CD4-positive, alpha-beta T cell treated with Interleukin-17A for 1 hour (primary cell): Measurements from ENCODE around the gene PLEKHJ1.

Experiments used
- DNase-seq: peaks from one replicate; pipeline ENCODE4 v3.0.0-alpha.2; 2020

PLEKHJ1 gene

DNA sequence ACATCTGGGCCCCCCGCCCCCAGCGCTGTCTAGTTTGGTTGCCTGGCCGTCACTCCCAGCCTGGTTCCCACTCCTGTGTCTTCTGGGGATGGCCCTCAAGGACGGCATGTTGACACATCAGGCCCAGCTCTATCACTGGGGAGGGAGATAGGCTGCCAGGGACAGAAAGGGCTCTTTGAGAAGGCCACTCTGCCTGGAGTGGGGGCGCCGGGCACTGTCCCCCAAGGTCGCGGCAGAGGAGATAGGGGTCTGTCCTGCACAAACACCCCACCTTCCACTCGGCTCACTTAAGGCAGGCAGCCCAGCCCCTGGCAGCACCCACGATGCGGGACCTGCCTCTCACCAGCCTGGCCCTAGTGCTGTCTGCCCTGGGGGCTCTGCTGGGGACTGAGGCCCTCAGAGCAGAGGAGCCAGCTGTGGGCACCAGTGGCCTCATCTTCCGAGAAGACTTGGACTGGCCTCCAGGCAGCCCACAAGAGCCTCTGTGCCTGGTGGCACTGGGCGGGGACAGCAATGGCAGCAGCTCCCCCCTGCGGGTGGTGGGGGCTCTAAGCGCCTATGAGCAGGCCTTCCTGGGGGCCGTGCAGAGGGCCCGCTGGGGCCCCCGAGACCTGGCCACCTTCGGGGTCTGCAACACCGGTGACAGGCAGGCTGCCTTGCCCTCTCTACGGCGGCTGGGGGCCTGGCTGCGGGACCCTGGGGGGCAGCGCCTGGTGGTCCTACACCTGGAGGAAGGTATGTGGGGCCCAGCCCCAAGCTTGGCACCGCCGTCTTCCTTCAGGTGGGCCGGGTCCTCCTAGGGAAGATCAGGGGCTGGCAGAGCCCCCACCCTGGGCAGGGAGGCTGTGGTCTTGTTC is 13.1 kb upstream of the PLEKHJ1 start, which contains the start of gene AMH:
Gene AMH (plus strand): TSS at position 314 of the 857 bp plus-strand sequence. CDS start 10 bp downstream, at position 324.
- DNase-seq: no peak

DNA sequence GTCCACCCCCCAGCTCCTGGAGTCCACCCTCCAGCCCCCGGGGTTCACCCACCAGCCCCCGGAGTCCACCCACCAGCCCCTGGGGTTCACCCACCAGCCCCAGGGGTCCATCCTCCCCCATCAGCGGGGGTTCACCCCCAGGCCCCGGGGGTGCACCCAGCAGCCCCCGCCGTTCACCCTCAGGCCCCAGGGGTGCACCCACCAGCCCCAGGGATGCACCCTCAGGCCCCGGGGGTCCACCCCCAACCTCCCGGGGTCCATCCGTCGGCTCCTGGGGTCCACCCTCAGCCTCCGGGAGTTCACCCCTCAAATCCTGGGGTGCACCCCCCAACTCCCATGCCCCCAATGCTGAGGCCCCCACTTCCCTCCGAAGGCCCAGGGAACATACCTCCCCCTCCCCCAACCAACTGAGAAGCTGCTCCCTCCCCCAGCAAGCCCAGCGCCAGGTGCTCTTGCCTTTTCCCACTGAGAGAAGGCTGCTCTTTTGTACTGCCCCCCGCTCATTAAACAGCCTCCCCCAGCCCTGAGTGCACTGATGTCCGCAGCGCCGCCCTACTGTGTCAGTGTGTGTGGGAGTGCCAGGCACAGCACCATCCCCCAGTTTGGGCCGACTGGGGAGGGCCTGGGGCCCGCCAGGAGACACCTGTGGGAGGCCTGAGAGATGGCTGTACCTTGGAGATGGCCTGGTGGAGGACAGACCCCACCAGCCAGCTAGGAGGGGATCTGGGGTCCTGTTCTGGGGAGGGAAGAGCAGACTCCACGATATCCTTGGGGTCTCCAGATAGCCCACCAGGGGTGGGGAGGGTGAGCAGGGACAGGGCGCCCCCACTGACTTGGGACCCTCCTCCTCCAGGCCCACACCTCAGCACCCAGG is 12.2 kb upstream of the PLEKHJ1 start:
- DNase-seq: no peak

DNA sequence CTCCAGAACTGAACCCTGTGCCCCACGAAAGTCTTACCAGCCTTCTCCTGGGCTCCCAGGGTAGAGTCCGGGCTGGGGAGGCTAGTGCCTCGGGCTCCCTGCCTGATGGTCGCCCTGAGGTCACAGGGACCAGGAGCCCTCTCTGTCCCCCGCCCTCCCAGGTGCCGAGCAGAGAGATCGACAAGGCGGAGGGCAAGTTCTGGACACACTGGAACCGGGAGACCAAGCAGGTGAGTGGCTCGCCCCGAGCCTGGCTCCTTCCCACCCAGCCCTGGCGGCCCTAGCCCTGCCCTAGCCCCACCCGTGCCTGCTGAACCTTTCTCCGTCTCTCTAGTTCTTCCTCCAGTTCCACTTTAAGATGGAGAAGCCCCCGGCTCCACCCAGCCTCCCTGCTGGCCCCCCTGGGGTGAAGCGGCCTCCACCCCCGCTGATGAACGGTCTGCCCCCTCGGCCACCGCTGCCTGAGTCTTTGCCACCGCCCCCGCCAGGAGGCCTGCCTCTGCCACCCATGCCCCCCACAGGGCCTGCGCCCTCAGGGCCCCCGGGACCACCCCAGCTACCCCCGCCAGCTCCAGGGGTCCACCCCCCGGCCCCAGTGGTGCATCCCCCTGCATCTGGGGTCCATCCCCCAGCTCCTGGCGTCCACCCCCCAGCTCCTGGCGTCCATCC is 11.4 kb upstream of the PLEKHJ1 start:
- no peak for DNase-seq

DNA sequence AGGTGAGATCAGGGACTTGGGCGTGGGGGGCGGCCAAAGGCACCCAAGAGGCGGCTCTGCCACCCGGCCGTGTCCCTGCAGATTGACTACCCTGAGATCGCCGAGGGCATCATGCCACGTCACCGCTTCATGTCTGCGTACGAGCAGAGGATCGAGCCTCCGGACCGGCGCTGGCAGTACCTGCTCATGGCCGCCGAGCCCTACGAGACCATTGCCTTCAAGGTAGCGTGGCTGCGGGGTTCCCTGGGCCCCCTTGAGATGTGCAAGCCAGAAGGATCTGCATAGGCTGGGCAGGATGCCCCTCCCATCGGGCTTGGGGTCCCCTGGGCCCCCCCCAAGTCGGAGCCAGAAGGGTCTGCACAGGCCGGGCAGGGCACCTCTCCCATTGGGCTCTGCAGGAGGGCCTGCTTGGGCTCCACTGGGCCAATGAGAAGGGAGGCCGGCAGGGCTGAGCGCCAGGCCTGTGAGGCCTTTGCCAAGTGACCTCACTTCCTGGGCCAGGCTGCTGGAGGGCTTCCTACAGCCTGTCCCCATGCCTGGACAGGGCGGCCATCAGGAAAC is 10.8 kb upstream of the PLEKHJ1 start:
- no peak for DNase-seq

DNA sequence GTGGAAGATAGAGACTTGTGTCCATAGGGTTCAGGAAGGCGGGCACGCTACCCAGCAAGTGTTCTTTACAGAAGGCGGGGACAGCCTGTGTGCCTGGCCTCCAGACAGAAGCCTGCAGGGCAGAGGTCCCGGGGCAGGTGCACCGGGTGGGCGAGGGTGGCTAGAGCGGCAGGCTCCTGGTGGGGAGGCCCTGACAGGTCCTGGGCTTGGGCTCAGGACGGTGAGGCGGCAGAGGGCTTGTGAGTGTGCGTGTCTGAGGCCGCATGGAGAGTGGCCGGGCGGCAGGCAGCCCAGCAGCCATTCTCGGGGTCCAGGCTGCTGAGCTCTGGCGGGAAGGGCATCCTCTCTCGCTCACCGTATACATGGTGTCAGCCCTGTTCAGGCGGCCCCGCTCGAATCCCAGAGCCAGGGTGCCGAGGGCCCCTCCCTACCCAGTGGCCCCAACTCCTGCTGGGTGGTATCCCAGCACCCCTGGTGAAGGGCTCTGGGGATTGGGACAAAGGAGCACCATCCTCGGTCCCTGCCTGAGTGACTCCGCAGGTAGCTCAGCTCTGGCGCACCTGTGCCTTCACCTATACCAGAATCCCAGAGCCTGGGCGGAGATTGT is 10.0 kb upstream of the PLEKHJ1 start:
- DNase-seq: no peak

DNA sequence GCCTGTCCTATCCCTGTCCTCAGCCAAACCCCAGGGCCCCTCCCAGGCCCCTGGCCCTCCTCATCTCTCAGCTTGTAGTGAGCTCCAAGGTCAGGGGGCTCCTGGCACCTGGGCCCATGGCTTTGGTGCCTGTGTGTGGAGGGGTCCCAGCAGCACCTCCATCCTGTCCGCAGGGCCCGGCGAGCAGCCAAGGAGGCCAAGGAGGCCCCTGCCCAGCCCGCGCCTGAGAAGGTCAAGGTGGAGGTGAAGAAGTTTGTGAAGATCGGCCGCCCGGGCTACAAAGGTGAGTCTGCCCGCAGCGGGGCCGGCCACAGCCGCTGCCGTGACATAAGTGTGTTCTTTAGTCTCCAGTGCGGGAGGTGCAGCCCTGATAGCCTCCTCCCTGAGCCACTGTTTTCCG is 9.1 kb upstream of the PLEKHJ1 start:
- DNase-seq: no peak

DNA sequence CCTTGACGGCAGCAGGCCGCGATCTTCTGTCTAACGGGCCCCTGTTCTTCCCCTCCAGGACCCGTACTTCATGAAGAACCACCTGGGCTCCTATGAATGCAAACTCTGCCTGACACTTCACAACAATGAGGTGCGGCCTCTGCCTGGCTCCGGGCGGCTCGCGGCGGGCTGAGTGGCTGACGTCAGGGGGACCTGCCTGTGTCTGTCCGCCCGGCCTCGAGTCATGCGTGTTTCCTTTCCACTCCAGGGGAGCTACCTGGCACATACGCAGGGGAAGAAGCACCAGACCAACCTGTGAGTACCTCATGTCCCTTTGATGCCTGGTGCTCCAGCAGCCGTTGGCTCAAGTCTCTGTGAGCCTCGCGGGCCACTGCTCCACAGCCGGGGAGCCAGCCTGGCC is 8.4 kb upstream of the PLEKHJ1 start:
- no peak for DNase-seq

DNA sequence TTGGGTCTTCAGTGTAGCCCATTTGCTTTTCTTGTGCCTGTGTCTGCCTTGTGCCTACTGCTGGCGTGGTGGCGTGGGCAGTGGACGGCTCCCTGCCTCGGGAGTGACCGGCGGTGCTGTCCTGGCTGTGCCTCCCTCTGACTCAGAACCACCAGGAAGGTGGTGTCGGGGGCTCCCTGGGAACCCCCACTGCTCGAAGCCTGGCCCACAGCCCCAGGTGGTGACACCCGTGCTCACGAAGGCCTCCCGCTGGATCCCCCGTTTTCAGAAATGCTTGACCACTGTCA is 7.9 kb upstream of the PLEKHJ1 start:
- DNase-seq: no peak

DNA sequence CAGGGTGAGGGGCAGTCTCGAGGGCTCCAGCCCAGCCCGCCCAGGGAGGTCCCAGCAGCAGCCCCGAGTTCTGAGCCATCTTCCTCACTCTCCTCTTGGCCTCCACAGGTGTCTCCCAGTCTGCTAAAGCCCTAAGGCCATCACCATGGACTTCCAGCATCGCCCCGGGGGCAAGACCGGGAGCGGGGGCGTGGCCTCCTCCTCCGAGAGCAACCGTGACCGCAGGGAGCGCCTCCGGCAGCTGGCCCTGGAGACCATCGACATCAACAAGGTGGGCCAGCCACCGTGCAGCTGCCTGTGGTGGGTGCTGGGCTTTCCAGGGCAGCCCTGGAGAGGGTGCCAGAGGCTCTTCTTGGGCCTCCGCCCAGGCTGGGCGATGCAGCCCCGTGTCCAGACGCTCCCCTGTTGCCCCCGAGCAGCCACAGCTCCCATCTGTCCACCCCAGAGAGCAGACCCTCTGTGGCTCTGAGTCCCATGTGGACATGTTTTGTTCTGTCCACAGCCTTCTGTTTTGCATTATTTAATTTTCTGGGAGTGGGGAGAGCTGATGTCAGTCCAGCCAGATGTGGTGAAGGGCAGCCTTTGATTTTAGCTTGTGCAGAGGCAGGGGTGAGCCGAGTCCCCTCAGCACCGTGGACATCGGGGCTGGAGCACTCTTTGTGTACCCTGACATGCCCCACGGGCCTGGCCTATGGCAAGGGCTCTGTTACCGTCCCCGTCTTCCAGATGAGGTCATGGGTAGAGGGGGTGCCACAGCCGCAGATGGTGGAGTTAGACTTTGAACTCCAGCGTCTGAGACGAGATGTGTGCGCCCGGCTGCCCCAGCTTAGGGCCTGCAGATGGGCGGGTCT is 7.4 kb upstream of the PLEKHJ1 start:
- DNase-seq: no peak

DNA sequence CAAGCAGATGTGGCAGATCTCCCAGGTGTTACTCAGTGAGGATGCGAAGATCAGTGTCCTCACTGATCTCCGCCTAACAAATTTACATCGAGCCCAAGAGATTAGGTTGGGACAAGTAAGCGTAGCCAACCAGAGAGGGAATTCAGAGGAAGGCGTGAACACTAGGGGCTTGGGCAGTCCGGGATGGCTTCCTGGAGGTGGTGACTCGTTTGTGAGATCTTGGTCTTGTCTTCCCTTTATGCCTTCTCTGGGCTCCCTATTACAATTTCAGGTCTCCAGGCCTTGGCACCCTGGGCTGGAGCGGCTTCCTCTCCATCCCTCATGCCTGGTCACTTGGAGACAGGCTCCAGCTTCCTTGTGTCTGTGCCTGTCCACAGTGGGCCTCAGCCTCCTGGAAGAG is 6.7 kb upstream of the PLEKHJ1 start:
- no peak for DNase-seq

DNA sequence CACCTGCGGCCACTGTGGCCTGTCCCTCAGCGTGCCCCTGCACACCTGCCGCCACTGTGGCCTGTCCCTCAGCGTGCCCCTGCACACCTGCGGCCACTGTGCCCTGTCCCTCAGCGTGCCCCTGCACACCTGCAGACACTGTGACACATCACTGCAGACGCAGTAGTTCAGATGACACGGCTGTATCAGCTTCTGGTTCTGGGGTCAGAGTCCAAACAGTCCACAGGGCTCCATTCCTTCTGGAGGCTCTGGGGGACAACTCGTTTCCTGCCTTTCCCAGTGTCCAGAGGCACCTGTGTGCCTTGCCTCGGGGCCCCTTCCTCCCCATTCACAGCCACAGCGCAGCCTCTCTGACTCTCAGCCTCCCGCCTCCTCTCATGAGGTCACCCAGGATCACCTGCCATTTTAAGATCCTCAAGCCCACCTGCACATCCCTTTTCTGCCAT is 6.0 kb upstream of the PLEKHJ1 start:
- DNase-seq: no peak

DNA sequence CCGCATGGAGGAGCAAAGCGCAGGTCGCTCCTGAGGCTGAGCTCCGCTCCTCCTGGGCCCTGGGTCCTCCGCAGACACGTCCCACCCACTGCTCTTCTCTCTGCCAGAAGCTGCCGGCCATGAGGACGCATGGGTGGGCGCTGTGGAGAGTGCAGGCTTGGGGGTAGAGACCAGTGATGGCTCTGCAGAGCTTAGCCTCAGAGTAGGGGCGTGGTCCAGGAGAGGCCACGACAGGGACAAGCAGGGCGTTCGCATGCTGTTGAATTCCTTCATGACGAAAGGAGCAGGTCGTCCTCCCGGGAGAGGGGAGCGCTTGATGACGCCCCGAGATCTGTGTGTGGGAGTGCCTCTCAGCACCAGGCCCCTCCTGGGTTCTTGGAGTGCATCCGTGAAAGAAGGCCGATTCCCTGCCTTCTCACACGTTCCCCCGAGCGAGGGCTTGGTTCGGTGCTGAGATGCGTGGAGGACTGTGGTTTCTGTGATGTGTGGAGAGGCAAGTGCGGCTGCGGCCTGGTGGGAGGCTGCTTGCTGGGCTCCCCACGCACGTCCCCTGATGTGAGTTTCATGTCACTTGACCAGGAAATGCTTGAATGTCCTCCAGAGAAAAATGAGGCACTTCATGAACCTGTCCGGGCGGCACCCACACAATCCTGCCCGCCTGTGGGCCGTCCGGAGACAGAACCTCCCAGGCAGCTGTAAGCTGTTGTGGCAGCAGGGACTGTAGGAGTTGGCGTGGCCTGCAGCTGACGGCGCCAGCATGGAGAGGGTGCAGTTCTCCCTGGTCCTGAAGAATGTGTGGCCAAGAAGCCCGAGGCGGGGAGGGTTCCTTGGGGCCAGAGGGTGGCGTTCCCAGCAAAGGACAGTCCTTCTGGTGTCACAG is 5.0 kb upstream of the PLEKHJ1 start:
- no peak for DNase-seq

DNA sequence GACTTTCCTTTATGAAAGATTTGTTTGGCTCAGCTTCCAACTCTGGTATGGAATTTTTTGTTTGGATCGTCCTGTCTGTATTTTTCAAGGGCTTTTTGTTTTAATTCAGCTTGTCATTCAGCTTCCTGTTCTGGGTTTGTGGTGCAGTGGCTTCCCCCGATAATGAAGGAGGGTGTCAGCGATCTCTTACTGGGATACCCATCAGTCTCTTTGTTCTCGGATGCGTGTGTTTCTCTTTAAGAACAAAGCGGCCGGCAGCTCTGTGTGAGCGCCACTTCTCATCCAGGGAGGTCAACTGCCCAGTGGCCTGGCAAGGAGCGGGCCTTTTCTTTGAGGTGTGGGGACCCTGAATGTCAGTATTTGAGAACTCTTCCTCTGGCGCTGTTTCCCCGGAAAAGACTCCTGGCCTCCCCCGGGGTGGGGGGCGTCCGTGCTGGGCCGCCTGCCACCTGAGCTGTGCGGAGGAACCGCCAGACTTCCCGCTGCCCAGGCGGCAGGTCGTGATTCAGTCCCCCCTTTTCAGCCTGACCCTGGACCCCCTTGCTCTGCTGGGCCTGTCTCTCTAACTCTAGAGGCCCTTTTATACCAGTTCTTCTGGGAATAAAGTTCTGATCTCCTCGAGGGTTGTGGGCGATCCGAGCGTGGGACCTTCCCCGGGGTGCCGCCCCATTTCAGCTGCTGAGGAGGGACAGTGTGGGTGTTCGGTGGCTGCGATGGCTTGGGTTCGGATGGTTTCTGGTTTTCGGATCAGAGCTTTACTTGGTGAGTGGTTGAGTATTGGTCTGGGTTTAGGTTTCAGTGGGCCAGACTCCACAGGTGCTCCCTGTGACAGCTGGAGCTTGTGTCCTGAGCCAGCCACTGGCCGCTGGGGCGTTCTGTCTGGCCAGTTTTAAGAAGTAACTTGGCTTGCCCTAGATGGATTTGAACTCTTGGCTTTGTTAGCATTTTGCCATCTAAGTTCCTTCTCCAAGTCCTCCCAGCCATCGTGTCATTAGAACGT is 3.9 kb upstream of the PLEKHJ1 start:
- peak; percentile 72 for DNase-seq

DNA sequence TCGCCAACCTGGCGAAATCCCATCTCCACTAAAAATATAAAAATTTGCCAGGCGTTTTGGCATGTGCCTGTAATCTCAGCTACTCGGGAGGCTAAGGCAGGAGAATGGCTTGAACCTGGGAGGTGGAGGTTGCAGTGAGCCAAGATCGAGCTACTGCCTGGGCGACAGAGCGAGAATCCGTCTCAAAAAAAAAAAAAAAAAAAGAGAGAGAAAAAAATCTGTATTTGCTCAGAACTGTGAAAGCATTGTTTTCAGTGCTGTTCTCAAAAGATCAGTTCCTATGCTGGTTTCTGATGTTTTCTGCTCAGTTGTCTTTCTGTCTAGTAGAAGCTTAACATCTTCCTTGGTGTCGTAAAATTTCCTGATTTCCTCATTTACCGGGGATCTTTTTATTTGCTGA is 3.0 kb upstream of the PLEKHJ1 start:
- no peak for DNase-seq

DNA sequence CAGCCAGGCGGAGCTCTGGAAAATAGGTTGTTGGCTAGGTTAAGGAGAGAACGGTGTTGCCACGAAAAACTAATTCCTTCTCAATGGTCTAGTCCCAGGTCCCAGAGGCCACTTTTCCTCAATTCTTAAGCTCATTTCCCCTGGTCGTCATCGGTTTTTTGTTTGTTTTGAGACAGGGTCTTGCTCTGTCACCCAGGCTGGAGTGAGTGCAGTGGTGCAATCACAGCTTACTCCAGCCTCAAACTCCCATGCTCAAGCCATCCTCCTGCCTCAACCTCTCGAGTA is 1.7 kb upstream of the PLEKHJ1 start:
- DNase-seq: no peak

DNA sequence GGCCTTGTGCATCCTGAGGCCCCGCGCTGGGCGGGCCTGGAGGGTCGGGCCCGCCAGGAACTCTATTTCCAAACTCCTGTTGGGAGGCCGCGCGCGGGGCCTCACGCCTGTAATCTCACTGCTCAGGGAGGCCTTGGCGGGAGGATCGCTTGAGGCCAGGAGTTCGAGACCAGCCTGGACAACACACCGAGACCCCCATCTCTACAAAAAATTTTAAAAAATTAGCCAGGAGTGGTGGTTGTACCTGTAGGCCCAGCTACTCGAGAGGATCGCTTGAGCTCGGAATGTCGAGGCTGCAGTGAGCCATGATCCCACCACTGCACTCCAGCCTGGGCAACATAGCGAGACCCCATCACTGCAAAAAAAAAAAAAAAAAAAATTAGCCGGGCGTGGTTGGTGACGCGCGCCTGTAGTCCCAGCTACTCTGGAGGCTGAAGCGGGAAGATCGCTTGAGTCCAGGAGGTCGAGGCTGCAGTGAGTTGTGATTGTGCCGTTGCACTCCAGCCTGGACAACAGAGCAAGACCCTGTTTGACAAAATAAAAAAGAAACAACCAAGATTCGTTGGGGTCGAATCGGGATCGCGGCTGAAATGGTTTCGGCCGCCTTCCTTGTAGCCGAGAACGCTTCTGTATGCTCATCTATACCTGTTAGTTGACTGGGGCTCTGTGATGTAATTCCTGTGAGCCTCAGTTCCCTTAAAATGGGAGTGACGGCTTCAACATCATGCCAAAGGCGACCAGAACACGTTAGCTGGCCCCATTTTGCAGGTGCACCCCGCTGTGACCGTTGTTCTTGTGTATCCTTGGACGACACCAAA is 1.1 kb upstream of the PLEKHJ1 start:
- no peak for DNase-seq

DNA sequence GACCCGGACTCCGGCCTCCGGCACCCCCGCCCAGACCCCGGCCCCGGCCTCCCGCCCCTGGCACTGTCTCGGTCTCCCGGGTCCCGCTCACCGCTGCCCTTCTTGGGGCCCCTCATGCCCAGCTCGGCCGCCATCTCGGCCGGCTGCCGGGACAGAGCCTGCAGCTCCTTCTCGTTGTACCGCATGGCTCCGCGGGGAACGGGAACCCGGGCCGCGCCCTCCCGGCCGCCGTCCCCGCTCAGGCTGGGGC is 140 bp downstream of the PLEKHJ1 start:
- DNase-seq: no peak

DNA sequence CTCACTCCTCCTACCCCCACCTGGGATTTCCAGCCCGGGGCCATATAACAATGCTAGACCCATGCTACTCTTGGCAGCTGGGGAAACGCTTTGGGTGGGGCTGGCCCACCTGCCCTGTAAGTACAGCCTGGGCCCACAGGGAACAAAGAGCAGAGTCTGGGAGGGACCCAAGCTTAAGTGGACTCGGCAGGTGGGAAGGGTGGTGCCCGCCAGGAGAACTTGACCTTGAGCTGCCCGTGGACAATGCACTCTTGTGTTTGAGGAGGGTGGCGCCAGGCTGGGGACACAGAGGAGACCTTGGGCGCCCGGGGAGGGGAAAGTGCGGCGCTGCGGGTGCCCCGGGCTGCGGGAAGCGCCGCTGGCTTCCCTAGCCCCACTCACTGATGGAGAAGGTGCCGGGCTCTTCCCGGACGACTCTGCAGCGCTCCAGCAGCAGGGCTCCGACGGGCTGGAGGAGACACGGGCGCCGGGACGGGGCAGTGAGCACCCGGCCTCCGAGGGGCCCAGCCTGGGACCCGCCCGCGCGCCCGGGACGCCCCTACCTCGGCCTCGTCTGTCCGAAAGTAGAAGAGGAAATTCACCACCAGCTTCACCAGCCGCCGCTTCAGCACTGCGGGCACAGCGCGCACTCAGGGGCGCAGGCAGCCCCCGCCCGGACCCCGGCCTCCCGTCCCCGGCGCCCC is 607 bp downstream of the PLEKHJ1 start:
- DNase-seq: no peak

DNA sequence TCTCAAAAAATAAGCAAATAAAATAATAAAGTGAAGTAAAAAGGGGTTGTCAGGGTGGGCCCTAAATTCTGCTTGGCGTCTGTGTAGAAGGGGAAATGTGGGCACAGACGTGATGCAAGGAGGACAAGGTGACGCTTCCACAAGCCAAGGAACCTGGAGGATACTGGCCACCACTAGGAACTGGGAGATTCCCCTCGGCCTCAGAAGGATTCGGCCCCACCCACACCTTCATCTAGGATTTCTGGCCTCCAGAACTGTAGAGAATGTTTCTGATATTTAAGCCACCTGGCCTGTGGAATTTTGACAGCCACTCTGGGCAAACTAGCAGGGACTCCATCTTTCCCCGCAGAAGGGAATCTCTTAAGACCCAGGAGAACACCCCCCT is 1.1 kb downstream of the PLEKHJ1 start:
- no peak for DNase-seq
